IMR-90 (cell line): Measurements from ENCODE around the gene SFTA2. TPM values are rescaled to one million over a fixed set of nuclear protein-coding genes. Genes with fewer than 3 reads are reported as not detected.

Experiments used
- ATAC-seq: fragments of 200-7000 bp; cut with Tn5 transposase; 2 replicates; pipeline ENCODE4 v1.9.1; 2020; ENCODE audit warnings: low read depth, mild to moderate bottlenecking, moderate library complexity
- BruUV-seq: library from RNA; stranded (reverse); fragments of 400-500 nt; replicated peaks from 2 replicates; lab custom pipeline; 2021; lab: Mats Ljungman, UMichigan
- CTCF ChIA-PET: fragments of 300-600 bp; formaldehyde crosslinking; extraction: SDS; loops from one replicate; lab custom pipeline; 2021; ENCODE audit warnings: antibody characterized with exemption; lab: Yijun Ruan, JAX
- POLR2A ChIA-PET: fragments of 300-600 bp; sonication (Branson Sonifier 250); formaldehyde crosslinking; loops from one replicate; lab custom pipeline; 2022; ENCODE audit warnings: antibody characterized with exemption; ENCODE audit not compliant: unreplicated experiment; lab: Charles Lee
- DNase-seq: peaks from one replicate; pipeline ENCODE4 v3.0.0; 2013
- H2AFZ ChIP-seq: replicated peaks from 2 replicates; pipeline ENCODE3; 2013; ENCODE audit warnings: low read length, mild to moderate bottlenecking; ENCODE audit not compliant: poor library complexity
- H2AK5ac ChIP-seq: 2 replicates; pipeline ENCODE4 v1.6.1; 2013; ENCODE audit warnings: low read depth, low read length, inconsistent platforms
- H2AK9ac ChIP-seq: replicated peaks from 2 replicates; pipeline ENCODE3; 2013; ENCODE audit warnings: mild to moderate bottlenecking, low read depth, low read length, moderate library complexity; ENCODE audit not compliant: poor library complexity
- H2BK120ac ChIP-seq: 2 replicates; pipeline ENCODE4 v1.6.1; 2013; ENCODE audit warnings: low read depth, low read length, inconsistent platforms
- H2BK15ac ChIP-seq: 3 replicates; pipeline ENCODE4 v1.6.1; 2013; ENCODE audit warnings: low read depth, low read length, inconsistent platforms
- H2BK20ac ChIP-seq: 2 replicates; pipeline ENCODE4 v1.6.1; 2013; ENCODE audit warnings: low read depth, mild to moderate bottlenecking, inconsistent platforms, low read length, moderate library complexity
- H2BK5ac ChIP-seq: 2 replicates; pipeline ENCODE4 v1.6.1; 2013; ENCODE audit warnings: mild to moderate bottlenecking, low read depth, low read length, inconsistent platforms; ENCODE audit not compliant: poor library complexity, severe bottlenecking
- H3K14ac ChIP-seq: replicated peaks from 2 replicates; pipeline ENCODE4 v1.6.1; 2013; ENCODE audit warnings: low read depth, low read length, inconsistent platforms
- H3K18ac ChIP-seq: 2 replicates; pipeline ENCODE4 v1.6.1; 2013; ENCODE audit warnings: low read depth, low read length, control low read depth
- H3K23ac ChIP-seq: 2 replicates; pipeline ENCODE4 v1.6.1; 2013; ENCODE audit warnings: low read depth, low read length, inconsistent platforms
- H3K27ac ChIP-seq: 2 replicates; pipeline ENCODE4 v1.5.1; 2013; ENCODE audit warnings: mild to moderate bottlenecking, control low read depth, low read length; ENCODE audit not compliant: insufficient read depth
- H3K27me3 ChIP-seq: 2 replicates; pipeline ENCODE4 v1.6.1; 2013; ENCODE audit warnings: low read length; ENCODE audit not compliant: control insufficient read depth, insufficient read depth
- H3K36me3 ChIP-seq: 2 replicates; pipeline ENCODE4 v1.6.1; 2013; ENCODE audit warnings: low read length, mixed read lengths; ENCODE audit not compliant: control insufficient read depth, insufficient read depth
- H3K4ac ChIP-seq: 2 replicates; pipeline ENCODE4 v1.6.1; 2013; ENCODE audit warnings: low read depth, low read length, inconsistent platforms
- H3K4me1 ChIP-seq: 2 replicates; pipeline ENCODE4 v1.6.1; 2013; ENCODE audit warnings: low read length, mixed read lengths; ENCODE audit not compliant: control insufficient read depth, insufficient read depth
- H3K4me2 ChIP-seq: 2 replicates; pipeline ENCODE4 v1.6.1; 2013; ENCODE audit warnings: low read depth, mild to moderate bottlenecking, control low read depth, low read length, moderate library complexity
- H3K4me3 ChIP-seq: 2 replicates; pipeline ENCODE4 v1.5.1; 2013; ENCODE audit warnings: low read depth, mild to moderate bottlenecking, control low read depth, low read length, moderate library complexity; ENCODE audit not compliant: insufficient read depth
- H3K56ac ChIP-seq: 2 replicates; pipeline ENCODE4 v1.6.1; 2013; ENCODE audit warnings: low read length, inconsistent platforms; ENCODE audit not compliant: insufficient read depth; ENCODE audit errors: extremely low read depth
- H3K79me1 ChIP-seq, 2 experiments: 2 replicates each; pipeline ENCODE4 v1.6.1; 2013; ENCODE audit warnings: low read length in 2 of 2, inconsistent platforms in 1 of 2, low read depth in 1 of 2
- H3K9ac ChIP-seq: 2 replicates; pipeline ENCODE4 v1.6.1; 2013; ENCODE audit warnings: low read depth, low read length, control low read depth
- H3K9me1 ChIP-seq: 2 replicates; pipeline ENCODE4 v1.6.1; 2013; ENCODE audit warnings: low read length, inconsistent platforms; ENCODE audit not compliant: insufficient read depth
- H3K9me3 ChIP-seq: 2 replicates; pipeline ENCODE4 v1.6.1; 2013; ENCODE audit warnings: low read length; ENCODE audit not compliant: control insufficient read depth, insufficient read depth
- H4K20me1 ChIP-seq: 2 replicates; pipeline ENCODE4 v1.6.1; 2013; ENCODE audit warnings: low read length, inconsistent platforms; ENCODE audit not compliant: insufficient read depth
- H4K5ac ChIP-seq: 2 replicates; pipeline ENCODE4 v1.6.1; 2013; ENCODE audit warnings: mild to moderate bottlenecking, low read depth, low read length, control low read depth
- H4K8ac ChIP-seq, 2 experiments: 2 replicates each; pipeline ENCODE4 v1.6.1; 2013; ENCODE audit warnings: low read depth in 2 of 2, low read length in 2 of 2, control low read depth in 1 of 2, inconsistent platforms in 1 of 2
- H4K91ac ChIP-seq: 2 replicates; pipeline ENCODE4 v1.6.1; 2013; ENCODE audit warnings: low read depth, low read length, inconsistent platforms; ENCODE audit not compliant: insufficient read depth
- CEBPB ChIP-seq: IDR thresholded peaks from 2 replicates; pipeline ENCODE4 v1.6.1; 2012; ENCODE audit warnings: low read depth, low read length, improper control_type of control experiment
- CHD1 ChIP-seq: IDR thresholded peaks from 2 replicates; pipeline ENCODE4 v1.6.1; 2012; ENCODE audit warnings: low read depth, low read length, improper control_type of control experiment
- FOS ChIP-seq: fragments of 150-350 bp; IDR thresholded peaks from 2 replicates; pipeline ENCODE4 v1.6.1; 2016; ENCODE audit warnings: low read depth, low read length
- MXI1 ChIP-seq: IDR thresholded peaks from 2 replicates; pipeline ENCODE4 v1.6.1; 2012; ENCODE audit warnings: low read depth, mild to moderate bottlenecking, low read length, moderate library complexity, borderline replicate concordance
- POLR2A ChIP-seq: IDR thresholded peaks from 2 replicates; pipeline ENCODE4 v1.6.1; 2012; ENCODE audit warnings: mild to moderate bottlenecking, low read depth, low read length
- WGBS, 2 experiments: methylation state at CpG; one replicate each; pipeline versions ENCODE4 v1.1.5 to v1.1.7; 2013; ENCODE audit warnings: missing lambda C conversion rate in 2 of 2; ENCODE audit not compliant: insufficient read length in 1 of 2; ENCODE audit errors: extremely low coverage in 2 of 2; 5-methylcytosine and 5-hydroxymethylcytosine counted together
- dilution Hi-C: fragments of 300-500 bp; cut with HindIII; formaldehyde crosslinking; loops from one replicate; pipeline ENCODE4 v1.14.3; 2018; ENCODE audit warnings: low sequenced_read_pairs; ENCODE audit not compliant: unreplicated experiment
- in situ Hi-C: fragments of 300-500 bp; cut with MboI; formaldehyde crosslinking; loops from 3 replicates; pipeline ENCODE4 v1.14.3; 2019; ENCODE audit warnings: low sequenced_read_pairs, inconsistent platforms, mixed read lengths
- intact Hi-C: fragments of 100-400 bp; cut with micrococcal nuclease; formaldehyde crosslinking; loops from 2 replicates; pipeline ENCODE4 v1.10.0; 2022
- polyA plus RNA-seq, 3 experiments: library from polyadenylated mRNA; depleted of rRNA; stranded (reverse); fragments of >200 nt; gene quantifications; 2 replicates each; pipeline ENCODE4 v1.2.3, GENCODE V29; 2012; ENCODE audit warnings: low replicate concordance in 1 of 3
- total RNA-seq: library from RNA; depleted of rRNA; stranded (reverse); fragments of >200 nt; gene quantifications from 2 replicates; pipeline ENCODE4 v1.2.3, GENCODE V29; 2012

SFTA2 gene
- total and polyA plus RNA-seq, 2 of the 4 experiments (the other 2 are of a cell fraction) = not detected

GRCh38 chr6:30930506-30930905, 1.5 kb downstream of the SFTA2 start:
- Histone ChIP-seq H3K36me3 (peaks cover 5% of the 10 kb centered on the region), H4K8ac (no peak overlapping the region), H2BK5ac (no peak overlapping the region), H4K5ac (no peak overlapping the region), H3K18ac (no peak overlapping the region), H2AK9ac (no peak overlapping the region), H3K56ac (no peak overlapping the region), H2BK20ac (no peak overlapping the region), H3K4me2 (no peak overlapping the region), H3K27me3 (peaks cover 23% of the 10 kb centered on the region), H2AFZ (no peak overlapping the region), H4K20me1 (no peaks in the 10 kb centered on the region), H3K27ac (no peak overlapping the region), H3K4ac (no peak overlapping the region), H2BK15ac (no peak overlapping the region), H3K9me1 (no peaks in the 10 kb centered on the region), H2AK5ac (no peak overlapping the region), H4K91ac (no peak overlapping the region), H2BK120ac (no peak overlapping the region), H3K9ac (no peak overlapping the region), H3K9me3 (peaks cover 4% of the 10 kb centered on the region), H3K23ac (no peak overlapping the region), H3K79me1 (no peaks in the 10 kb centered on the region), H3K4me1 (no peaks in the 10 kb centered on the region), H3K14ac (no peak overlapping the region), H3K4me3 (no peak overlapping the region)
- POLR2A ChIA-PET = no interaction called here
- DNase-seq = no peak
- no peak for TF ChIP-seq POLR2A
- TF ChIP-seq FOS = no peak
- no peak for TF ChIP-seq MXI1
- TF ChIP-seq CHD1 = no peak
- no peak for TF ChIP-seq CEBPB
- dilution Hi-C loops = no loop called here
- ATAC-seq = no peak
- 100% methylated on average over 1 of the region's 4 CpGs; no CpG with 5 or more reads in 1 of the 2 experiments for WGBS, 2 experiments
- intact Hi-C loops = no loop called here
- no TSS peak for BruUV-seq
- in situ Hi-C loops = no loop called here
- CTCF ChIA-PET = interaction anchor here (1.1 kb wide), 1 partner anchor 52 kb away, joined by 4 read pairs; no protein-coding TSS in a partner anchor
